Cortex of kidney (tissue), 1 donor: ENCODE measurements around the gene C6orf120.

Experiments
- DNase-seq: peaks from one replicate; lab custom pipeline; 2025; lab: John Stamatoyannopoulos, UW

Gene C6orf120

GRCh38 chr6:169725125-169726048 is 23.5 kb downstream of the C6orf120 start:
- no peak for DNase-seq

- DNase-seq: no peak
These were observed 24.1 kb downstream of the C6orf120 start for GRCh38 chr6:169726049-169726400.

GRCh38 chr6:169726963-169727362 is 25.0 kb downstream of the C6orf120 start:
- DNase-seq: no peak

- no peak for DNase-seq
These were observed 28.0 kb downstream of the C6orf120 start for GRCh38 chr6:169729961-169730360.

- no peak for DNase-seq
These were observed 36.5 kb downstream of the C6orf120 start for GRCh38 chr6:169738204-169738975.

- no peak for DNase-seq
These were observed 37.1 kb downstream of the C6orf120 start for GRCh38 chr6:169738976-169739529.

- DNase-seq: no peak
These were observed 39.4 kb downstream of the C6orf120 start for GRCh38 chr6:169741344-169741743.

- no peak for DNase-seq
These were observed 43.5 kb downstream of the C6orf120 start for GRCh38 chr6:169745405-169745804.

- DNase-seq: no peak
These were observed 44.6 kb downstream of the C6orf120 start for GRCh38 chr6:169746556-169746955.

- peak; percentile 70 for DNase-seq
These were observed 49.5 kb downstream of the C6orf120 start, which contains the start of the genes DYNLT2 and ERMARD for GRCh38 chr6:169751242-169752073. TSS of gene DYNLT2 (minus strand) at chr6:169751572. CDS start at chr6:169751458, 114 bp downstream. TSS of gene ERMARD (plus strand) at chr6:169751622. CDS start at chr6:169751658, 36 bp downstream.

- no peak for DNase-seq
These were observed 50.2 kb downstream of the C6orf120 start for GRCh38 chr6:169752074-169752623.
